Mesendoderm (in vitro differentiated cells): ENCODE results near the gene ARSI.

Experiments
- DNase-seq: peaks from one replicate; pipeline ENCODE4 v3.0.0; 2013
- H2AK5ac ChIP-seq: 2 replicates; pipeline ENCODE4 v1.6.1; 2013; ENCODE audit warnings: low read length, inconsistent platforms
- H2BK120ac ChIP-seq: 2 replicates; pipeline ENCODE4 v1.6.1; 2013; ENCODE audit warnings: low read depth, mild to moderate bottlenecking, low read length, moderate library complexity, mixed read lengths
- H2BK15ac ChIP-seq: replicated peaks from 2 replicates; pipeline ENCODE4 v1.6.1; 2013; ENCODE audit warnings: low read depth, mild to moderate bottlenecking, moderate library complexity
- H2BK5ac ChIP-seq: 2 replicates; pipeline ENCODE4 v1.6.1; 2013; ENCODE audit warnings: low read length, inconsistent platforms
- H3K18ac ChIP-seq: 2 replicates; pipeline ENCODE4 v1.6.1; 2013; ENCODE audit warnings: mild to moderate bottlenecking, low read length, mixed read lengths
- H3K23ac ChIP-seq: one replicate; pipeline ENCODE4 v1.6.1; 2013; ENCODE audit warnings: low read length
- H3K27ac ChIP-seq: 2 replicates; pipeline ENCODE4 v1.5.1; 2013; ENCODE audit warnings: low read depth, mild to moderate bottlenecking, inconsistent platforms, low read length, moderate library complexity
- H3K27me3 ChIP-seq: 2 replicates; pipeline ENCODE4 v1.6.1; 2013; ENCODE audit warnings: low read length, control low read depth, mild to moderate bottlenecking, inconsistent platforms; ENCODE audit not compliant: insufficient read depth, poor library complexity
- H3K36me3 ChIP-seq: 2 replicates; pipeline ENCODE4 v1.6.1; 2013; ENCODE audit warnings: low read length, inconsistent platforms; ENCODE audit not compliant: control insufficient read depth, insufficient read depth
- H3K4ac ChIP-seq: one replicate; pipeline ENCODE4 v1.6.1; 2013; ENCODE audit warnings: low read depth, mild to moderate bottlenecking, low read length, moderate library complexity
- H3K4me1 ChIP-seq: 2 replicates; pipeline ENCODE4 v1.6.1; 2013; ENCODE audit warnings: low read depth, low read length, inconsistent platforms; ENCODE audit not compliant: control insufficient read depth
- H3K4me2 ChIP-seq: 2 replicates; pipeline ENCODE4 v1.6.1; 2013; ENCODE audit warnings: low read length
- H3K4me3 ChIP-seq: 2 replicates; pipeline ENCODE4 v1.5.1; 2013; ENCODE audit warnings: mild to moderate bottlenecking, low read length
- H3K56ac ChIP-seq: one replicate; pipeline ENCODE4 v1.6.1; 2013; ENCODE audit warnings: low read length
- H3K79me1 ChIP-seq: 2 replicates; pipeline ENCODE4 v1.6.1; 2013; ENCODE audit warnings: low read length, inconsistent platforms
- H3K79me2 ChIP-seq: 2 replicates; pipeline ENCODE4 v1.6.1; 2013; ENCODE audit warnings: mild to moderate bottlenecking, low read length; ENCODE audit not compliant: control insufficient read depth, insufficient read depth
- H3K9ac ChIP-seq: 2 replicates; pipeline ENCODE4 v1.6.1; 2013; ENCODE audit warnings: low read length, inconsistent platforms
- H4K5ac ChIP-seq: one replicate; pipeline ENCODE4 v1.6.1; 2013; ENCODE audit warnings: low read length
- H4K8ac ChIP-seq: one replicate; pipeline ENCODE4 v1.6.1; 2013; ENCODE audit warnings: low read depth, mild to moderate bottlenecking, control low read depth, low read length, moderate library complexity
- WGBS: extraction: QIAGEN DNeasy Blood & Tissue Kit; methylation state at CpG from one replicate; pipeline ENCODE4 v1.1.7; 2013; ENCODE audit warnings: low lambda C conversion rate, missing lambda C conversion rate; ENCODE audit not compliant: insufficient coverage; ENCODE audit errors: extremely low coverage; 5-methylcytosine and 5-hydroxymethylcytosine counted together

The ARSI gene

DNA sequence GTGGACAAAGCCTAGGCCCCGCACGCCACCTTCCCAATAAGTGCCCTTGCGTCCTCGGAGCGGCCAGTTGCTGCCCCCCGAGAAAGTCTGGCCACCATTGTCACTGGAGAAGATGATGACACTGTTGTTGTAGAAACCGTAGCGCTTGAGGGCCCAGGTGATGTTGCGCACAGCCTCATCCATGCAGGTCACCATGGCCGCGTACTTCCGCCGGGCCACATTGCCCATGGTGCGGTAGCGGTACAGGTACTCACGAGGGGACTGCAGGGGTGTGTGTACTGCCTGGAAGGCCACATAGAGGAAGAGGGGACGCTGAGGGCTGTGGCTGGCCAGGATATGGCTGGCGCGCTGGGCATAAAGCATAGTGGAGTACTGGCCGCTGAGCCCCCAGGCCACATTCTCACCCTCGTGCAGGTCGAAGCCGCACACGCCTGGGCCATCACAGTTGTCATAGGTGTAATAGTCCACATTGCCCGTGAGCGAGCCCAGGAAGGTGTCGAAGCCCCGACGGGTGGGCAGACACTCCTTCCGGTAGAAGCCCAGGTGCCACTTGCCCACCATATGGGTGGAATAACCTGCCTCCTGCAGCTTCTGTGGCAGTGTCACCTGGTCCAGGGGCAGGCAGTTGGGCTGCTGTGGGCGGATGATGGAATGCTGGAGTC is 4.6 kb downstream of the ARSI start:
- Histone ChIP-seq H3K4ac (no peak overlapping the region), H3K4me2 (no peak overlapping the region), H3K36me3 (no peaks in the 10 kb centered on the region), H3K4me1 (peaks cover 17% of the 10 kb centered on the region), H2BK15ac (no peak overlapping the region), H3K79me2 (no peaks in the 10 kb centered on the region), H3K56ac (no peak overlapping the region), H3K27ac (no peak overlapping the region), H2BK5ac (no peak overlapping the region), H3K79me1 (no peaks in the 10 kb centered on the region), H2BK120ac (no peak overlapping the region), H3K4me3 (no peak overlapping the region), H2AK5ac (no peak overlapping the region), H4K8ac (no peak overlapping the region), H4K5ac (no peak overlapping the region), H3K23ac (no peak overlapping the region), H3K18ac (no peak overlapping the region), H3K27me3 (no peaks in the 10 kb centered on the region), H3K9ac (no peak overlapping the region)
- no peak for DNase-seq
- WGBS, result no CpG with 5 or more reads among the region's 31 CpGs

DNA sequence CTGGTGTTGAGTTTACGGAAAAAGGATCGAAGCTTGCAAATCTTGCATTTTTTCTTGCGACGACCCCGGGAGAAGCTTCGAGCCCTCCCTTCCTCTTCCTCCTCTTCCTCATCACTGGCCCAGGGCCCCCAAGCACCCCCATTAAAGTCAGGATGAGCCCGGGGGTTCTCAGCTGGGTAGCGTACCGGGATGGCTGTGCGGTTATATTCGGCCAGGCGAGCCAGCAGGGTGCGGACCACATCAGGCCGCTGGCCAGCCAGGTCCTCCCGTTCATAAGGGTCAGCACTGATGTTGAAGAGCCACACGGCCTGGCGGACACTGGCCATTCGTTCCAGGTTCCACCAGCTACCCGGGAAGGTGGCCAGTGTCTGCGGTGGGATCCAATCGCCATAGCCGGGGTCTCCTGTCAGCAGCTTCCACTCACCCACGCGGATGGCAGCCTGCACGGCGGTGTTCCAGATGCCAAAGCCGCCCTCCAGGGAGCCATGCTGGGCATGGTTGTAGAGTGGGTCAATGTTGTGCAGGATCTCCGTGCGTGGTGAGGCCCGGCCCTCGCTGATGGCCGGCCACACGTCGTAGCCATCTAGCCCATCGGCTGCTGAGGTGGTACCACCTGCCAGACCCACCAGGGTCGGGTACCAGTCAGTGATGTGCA is 5.3 kb downstream of the ARSI start:
- Histone ChIP-seq H4K5ac (no peak overlapping the region), H3K36me3 (no peaks in the 10 kb centered on the region), H2BK120ac (no peak overlapping the region), H3K18ac (no peak overlapping the region), H3K4me3 (no peak overlapping the region), H3K27me3 (no peaks in the 10 kb centered on the region), H3K56ac (no peak overlapping the region), H3K4me2 (no peak overlapping the region), H3K4me1 (peaks cover 17% of the 10 kb centered on the region), H2AK5ac (no peak overlapping the region), H3K79me2 (no peaks in the 10 kb centered on the region), H2BK5ac (no peak overlapping the region), H3K23ac (no peak overlapping the region), H2BK15ac (no peak overlapping the region), H4K8ac (no peak overlapping the region), H3K4ac (no peak overlapping the region), H3K79me1 (no peaks in the 10 kb centered on the region), H3K9ac (no peak overlapping the region), H3K27ac (no peak overlapping the region)
- DNase-seq, result no peak
- no CpG with 5 or more reads among the region's 36 CpGs for WGBS

DNA sequence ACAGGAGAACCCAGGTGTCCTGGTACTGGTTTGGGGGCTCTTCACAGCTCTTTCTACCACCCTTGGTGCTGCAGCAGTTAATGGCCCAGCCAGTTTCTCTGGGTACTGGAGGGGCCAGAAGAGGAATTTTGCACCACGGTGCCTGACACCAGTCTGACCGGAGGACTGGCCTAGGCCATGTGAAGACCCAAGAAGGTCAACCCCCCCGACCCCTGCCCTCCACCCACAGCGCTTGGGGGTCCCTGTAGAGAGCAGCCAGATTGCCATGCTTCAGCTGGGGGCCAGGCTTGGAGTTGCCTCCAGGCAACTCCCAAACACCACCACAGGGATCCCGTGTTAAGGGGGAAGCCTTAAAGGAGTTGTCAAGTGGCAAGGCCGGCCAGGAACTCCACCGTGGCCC is 6.2 kb downstream of the ARSI start:
- Histone ChIP-seq H3K23ac (no peak overlapping the region), H3K18ac (no peak overlapping the region), H4K5ac (no peak overlapping the region), H3K36me3 (no peaks in the 10 kb centered on the region), H3K4me3 (no peak overlapping the region), H3K9ac (no peak overlapping the region), H2AK5ac (no peak overlapping the region), H3K79me1 (no peaks in the 10 kb centered on the region), H3K4me2 (no peak overlapping the region), H4K8ac (no peak overlapping the region), H3K4ac (no peak overlapping the region), H2BK5ac (no peak overlapping the region), H3K4me1 (peaks cover 16% of the 10 kb centered on the region), H2BK120ac (no peak overlapping the region), H3K27me3 (no peaks in the 10 kb centered on the region), H3K79me2 (no peaks in the 10 kb centered on the region), H3K27ac (no peak overlapping the region), H3K56ac (no peak overlapping the region), H2BK15ac (no peak overlapping the region)
- no peak for DNase-seq
- WGBS, result no CpG with 5 or more reads among the region's 7 CpGs

DNA sequence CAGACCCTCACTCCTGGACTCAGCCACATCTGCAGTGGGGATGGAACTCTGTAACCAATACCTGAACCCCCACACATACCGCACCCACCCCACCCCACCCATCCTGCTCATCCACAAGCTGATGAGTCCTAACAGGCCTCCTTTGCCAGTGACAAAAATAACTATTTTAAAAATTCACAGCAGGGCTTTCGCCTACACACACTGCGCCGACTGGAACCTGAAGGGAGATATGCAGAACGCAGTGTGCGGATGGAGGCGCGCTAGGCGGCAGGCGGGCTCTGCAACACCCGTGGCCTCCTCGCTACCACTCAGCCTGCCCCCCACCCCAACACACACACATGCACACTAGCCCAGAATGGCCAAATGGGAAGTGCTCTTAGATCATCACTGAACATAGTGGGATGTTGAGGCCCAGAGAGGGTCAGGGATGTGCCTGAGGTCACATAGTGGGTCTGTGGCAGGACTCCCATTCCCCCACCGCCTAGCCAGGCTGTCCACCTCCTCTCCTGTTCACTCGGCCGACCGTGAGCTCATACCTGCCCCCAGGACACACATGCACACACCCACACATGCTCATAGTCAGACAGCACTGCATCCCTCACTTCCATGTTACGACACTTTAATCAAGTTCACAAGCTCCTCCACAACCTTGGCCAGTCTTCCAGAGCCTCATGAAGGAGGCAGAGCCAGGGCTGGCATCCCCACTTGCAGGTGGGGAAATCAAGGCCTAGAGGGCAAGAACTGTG is 6.8 kb downstream of the ARSI start:
- H4K5ac ChIP-seq, result no peak overlapping the region
- H3K56ac ChIP-seq, result no peak overlapping the region
- no peak overlapping the region for H3K18ac ChIP-seq
- WGBS, result no CpG with 5 or more reads among the region's 17 CpGs
- no peak overlapping the region for H2BK15ac ChIP-seq
- H3K4ac ChIP-seq, result no peak overlapping the region
- H3K27ac ChIP-seq, result no peak overlapping the region
- no peak overlapping the region for H3K23ac ChIP-seq
- no peaks in the 10 kb centered on the region for H3K79me2 ChIP-seq
- H3K4me3 ChIP-seq, result no peak overlapping the region
- H3K27me3 ChIP-seq, result no peaks in the 10 kb centered on the region
- no peaks in the 10 kb centered on the region for H3K36me3 ChIP-seq
- no peaks in the 10 kb centered on the region for H3K79me1 ChIP-seq
- peaks cover 10% of the 10 kb centered on the region for H3K4me1 ChIP-seq
- no peak overlapping the region for H2BK5ac ChIP-seq
- no peak overlapping the region for H2AK5ac ChIP-seq
- no peak overlapping the region for H3K4me2 ChIP-seq
- DNase-seq, result no peak
- no peak overlapping the region for H2BK120ac ChIP-seq
- no peak overlapping the region for H3K9ac ChIP-seq
- H4K8ac ChIP-seq, result no peak overlapping the region

DNA sequence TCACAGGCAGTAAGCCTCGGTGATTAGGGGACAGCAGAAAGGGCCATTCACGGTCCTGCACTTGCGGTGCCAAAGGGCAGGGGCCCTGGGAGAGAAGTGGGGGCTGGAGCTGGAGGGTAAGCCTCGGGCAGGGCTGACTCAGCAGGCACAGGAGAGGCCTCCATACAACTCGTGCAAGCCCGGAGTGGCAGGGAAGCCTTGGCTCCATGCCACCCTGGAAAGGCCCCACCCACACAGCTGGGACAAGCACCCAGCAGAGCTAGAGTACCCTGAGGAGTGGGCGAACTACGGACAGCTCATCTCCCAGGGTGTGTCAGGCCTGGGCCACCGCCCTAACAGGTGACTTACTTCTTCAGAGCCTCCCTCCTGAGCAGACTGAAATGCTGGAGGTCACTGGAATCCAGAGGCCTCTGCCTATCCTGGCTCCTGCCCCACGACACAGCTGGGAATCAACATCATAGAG is 7.5 kb downstream of the ARSI start:
- Histone ChIP-seq H3K79me1 (no peaks in the 10 kb centered on the region), H2AK5ac (no peak overlapping the region), H3K4me3 (no peak overlapping the region), H3K18ac (no peak overlapping the region), H3K4me1 (peaks cover 4% of the 10 kb centered on the region), H2BK15ac (no peak overlapping the region), H4K5ac (no peak overlapping the region), H2BK5ac (no peak overlapping the region), H3K27ac (no peak overlapping the region), H3K9ac (no peak overlapping the region), H3K4ac (no peak overlapping the region), H3K56ac (no peak overlapping the region), H4K8ac (no peak overlapping the region), H3K23ac (no peak overlapping the region), H3K27me3 (no peaks in the 10 kb centered on the region), H3K79me2 (no peaks in the 10 kb centered on the region), H3K36me3 (no peaks in the 10 kb centered on the region), H3K4me2 (no peak overlapping the region), H2BK120ac (no peak overlapping the region)
- no peak for DNase-seq
- WGBS, result no CpG with 5 or more reads among the region's 10 CpGs
